ENCODE results near the gene SMG1.
A peak's percentile ranks its signal among the peaks of the same experiment; 100 is the strongest.

SMG1 gene

DNA sequence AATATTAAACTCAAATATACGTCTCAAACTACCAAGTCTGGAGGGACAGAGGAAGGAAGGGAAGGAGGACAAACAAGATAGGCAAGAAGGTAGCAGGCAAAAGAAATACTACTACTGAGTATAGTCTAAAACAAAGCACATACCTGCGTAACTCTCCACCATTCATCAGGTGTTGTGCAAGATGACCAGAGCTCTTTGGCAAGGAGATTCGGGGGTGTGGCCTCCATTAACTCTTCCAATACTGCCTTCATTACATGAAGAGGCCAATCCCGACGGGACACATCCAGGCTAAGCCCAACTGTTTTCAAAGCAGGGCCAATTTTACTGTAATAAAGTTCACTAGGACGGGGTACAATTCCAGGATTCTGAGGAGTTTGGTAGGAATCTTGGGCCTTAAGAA, 86.7 kb downstream of the SMG1 start:
- no peaks in the 10 kb centered on the region for H3K27me3 Mint-ChIP-seq
- peaks cover 83% of the 10 kb centered on the region for H3K36me3 Mint-ChIP-seq
- no peak for ATAC-seq
- no peak overlapping the region for H3K4me3 Mint-ChIP-seq
- H3K9me3 Mint-ChIP-seq: no peaks in the 10 kb centered on the region
- H3K27ac Mint-ChIP-seq: no peak overlapping the region
- no peaks in the 10 kb centered on the region for H3K4me1 Mint-ChIP-seq

DNA sequence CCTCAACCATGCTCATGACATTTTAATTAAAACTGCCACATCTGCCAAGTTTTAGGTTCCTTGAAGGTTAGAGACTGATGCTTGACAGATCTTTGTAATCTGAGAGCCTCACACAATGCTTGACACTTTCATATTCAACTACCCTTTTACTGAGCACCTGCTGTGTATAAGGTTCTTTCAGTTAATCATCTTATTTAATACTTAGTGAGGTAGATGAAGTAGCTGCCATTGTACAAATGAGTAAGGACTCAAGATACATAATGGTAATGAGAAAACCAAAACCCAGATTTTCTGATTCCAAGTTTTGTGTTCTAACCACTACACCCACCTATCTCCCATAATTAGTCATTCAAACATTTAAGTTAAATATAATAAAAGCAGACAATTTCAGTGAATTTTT, 89.5 kb downstream of the SMG1 start:
- ATAC-seq: no peak

DNA sequence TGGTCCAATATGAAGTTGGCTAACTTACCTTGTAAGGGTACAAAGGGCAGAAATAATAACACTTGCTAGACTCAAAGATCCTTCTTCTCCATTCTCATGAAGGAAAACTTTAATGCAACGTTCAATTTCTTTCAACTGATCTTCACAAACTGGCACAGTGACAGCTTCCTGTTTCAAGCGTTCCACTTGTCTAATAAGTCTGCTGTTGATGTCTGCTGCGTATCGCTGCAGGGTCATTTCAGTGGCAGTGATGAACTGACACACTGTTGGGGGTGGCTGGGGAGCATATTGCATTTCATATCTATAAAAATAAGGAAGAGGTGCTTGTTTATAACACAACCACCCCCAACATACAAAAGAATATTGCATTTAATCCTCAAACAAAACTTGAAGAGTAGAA, 91.3 kb downstream of the SMG1 start:
- H3K4me3 Mint-ChIP-seq: no peak overlapping the region
- H3K4me1 Mint-ChIP-seq: no peaks in the 10 kb centered on the region
- H3K9me3 Mint-ChIP-seq: no peaks in the 10 kb centered on the region
- no peaks in the 10 kb centered on the region for H3K27me3 Mint-ChIP-seq
- ATAC-seq: no peak
- no peak overlapping the region for H3K27ac Mint-ChIP-seq
- peaks cover 68% of the 10 kb centered on the region for H3K36me3 Mint-ChIP-seq

More for the DNA sequence above, 89.5 kb downstream of the SMG1 start:
- H3K27me3 Mint-ChIP-seq: no peaks in the 10 kb centered on the region
- no peaks in the 10 kb centered on the region for H3K9me3 Mint-ChIP-seq
- H3K4me3 Mint-ChIP-seq: no peak overlapping the region
- peak overlapping the region; percentile 15 for H3K27ac Mint-ChIP-seq
- H3K4me1 Mint-ChIP-seq: no peaks in the 10 kb centered on the region
- peaks cover 70% of the 10 kb centered on the region for H3K36me3 Mint-ChIP-seq

DNA sequence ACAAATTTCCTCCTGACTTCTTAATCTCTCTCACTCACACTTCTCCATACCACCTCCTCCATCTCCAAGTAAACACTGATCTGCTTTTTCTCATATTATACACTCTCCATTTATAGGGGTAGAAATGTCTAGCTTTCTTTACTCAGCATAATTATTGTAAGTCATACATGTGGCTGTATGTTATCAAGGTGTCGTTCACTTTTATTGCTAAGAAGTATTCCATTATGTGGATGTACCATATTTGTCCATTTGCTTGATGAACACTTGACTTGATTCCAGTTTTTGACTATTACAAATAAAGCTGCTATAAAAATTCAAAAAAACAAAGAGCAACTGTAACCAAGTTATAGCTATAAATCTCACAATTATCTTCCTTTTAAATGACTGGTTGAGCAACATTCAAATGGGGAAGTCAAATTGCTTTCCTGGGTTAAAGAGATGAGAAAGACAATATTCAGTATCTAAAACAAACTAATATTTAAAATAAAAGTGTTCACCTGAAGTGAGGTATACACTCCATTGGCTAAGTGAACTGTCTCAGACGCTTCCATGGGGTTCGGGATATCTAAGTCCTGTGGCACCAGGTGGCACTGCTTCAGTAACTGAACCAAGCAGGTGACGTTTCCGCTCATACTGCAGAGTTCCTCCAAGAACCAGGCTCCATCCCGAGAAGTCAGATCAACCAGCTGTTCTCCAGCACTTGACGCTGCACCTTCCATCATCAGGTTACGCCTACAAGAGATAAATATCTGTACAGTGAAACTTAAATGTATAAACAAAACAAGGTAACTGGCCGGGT, 92.3 kb downstream of the SMG1 start:
- H3K4me1 Mint-ChIP-seq: no peaks in the 10 kb centered on the region
- no peaks in the 10 kb centered on the region for H3K9me3 Mint-ChIP-seq
- no peak overlapping the region for H3K4me3 Mint-ChIP-seq
- no peaks in the 10 kb centered on the region for H3K27me3 Mint-ChIP-seq
- no peak for ATAC-seq
- H3K36me3 Mint-ChIP-seq: peaks cover 69% of the 10 kb centered on the region
- no peak overlapping the region for H3K27ac Mint-ChIP-seq

DNA sequence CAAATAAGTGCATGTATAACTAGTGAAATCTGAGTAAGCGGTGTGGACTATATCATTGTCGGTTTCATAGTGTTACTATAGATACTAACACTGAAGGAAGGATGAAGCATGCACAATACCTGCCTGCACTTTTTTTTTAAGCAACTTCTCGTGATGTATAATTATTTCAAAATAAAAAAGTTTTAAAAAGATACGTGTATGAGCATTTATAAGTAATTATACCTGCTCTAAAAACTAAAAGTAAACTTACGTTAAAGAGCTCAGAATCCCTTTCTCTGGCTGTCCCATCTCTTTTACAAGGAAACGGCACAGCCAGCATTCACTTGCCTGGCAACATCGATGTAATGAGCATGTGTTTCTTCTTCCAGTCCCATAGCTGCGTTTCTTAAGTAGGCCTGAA, 93.6 kb downstream of the SMG1 start:
- Mint-ChIP-seq H3K27me3 (no peaks in the 10 kb centered on the region), H3K27ac (no peak overlapping the region), H3K4me1 (no peaks in the 10 kb centered on the region), H3K9me3 (no peaks in the 10 kb centered on the region), H3K4me3 (no peak overlapping the region), H3K36me3 (peaks cover 68% of the 10 kb centered on the region)
- no peak for ATAC-seq

DNA sequence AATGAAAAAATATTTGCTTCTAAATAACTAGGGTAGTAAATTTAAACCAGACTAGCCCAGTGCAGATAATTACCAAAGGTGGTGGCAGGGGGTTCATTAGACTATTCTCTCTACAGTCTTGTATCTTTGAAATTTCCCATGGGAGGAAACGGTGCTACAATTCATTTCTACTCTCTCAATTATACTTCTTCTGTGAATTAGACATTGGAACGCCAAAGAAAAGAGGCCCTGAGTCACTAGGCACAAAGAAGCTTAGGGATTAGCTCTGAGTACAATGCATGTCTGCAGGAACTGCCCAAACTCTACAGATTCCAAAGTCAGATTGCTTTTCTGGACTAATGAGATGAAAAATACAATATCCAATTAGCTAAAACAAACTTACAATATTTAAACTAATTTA, 94.2 kb downstream of the SMG1 start:
- ATAC-seq: no peak
- H3K4me3 Mint-ChIP-seq: no peak overlapping the region
- H3K36me3 Mint-ChIP-seq: peaks cover 62% of the 10 kb centered on the region

DNA sequence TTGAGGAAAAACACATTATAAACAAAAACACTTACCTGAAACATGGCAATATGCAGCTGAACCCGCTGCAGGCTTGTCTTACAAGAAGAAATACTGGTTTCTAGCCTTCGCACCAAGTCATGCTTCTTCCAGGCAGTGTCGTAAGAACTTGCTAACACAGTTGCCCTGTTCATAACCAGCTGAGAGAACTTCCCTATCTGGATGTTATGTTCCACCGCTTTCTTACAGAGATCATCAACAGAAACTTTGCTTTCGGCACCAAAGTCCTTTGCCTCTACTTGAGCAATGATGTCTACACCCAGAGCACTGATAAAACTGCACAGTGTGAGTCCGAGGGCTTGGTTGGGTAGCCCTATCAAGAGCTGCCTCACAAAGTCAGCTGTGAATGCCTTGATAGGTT, 97.0 kb downstream of the SMG1 start:
- H3K4me1 Mint-ChIP-seq: no peaks in the 10 kb centered on the region
- H3K36me3 Mint-ChIP-seq: peaks cover 41% of the 10 kb centered on the region
- no peaks in the 10 kb centered on the region for H3K9me3 Mint-ChIP-seq
- H3K27ac Mint-ChIP-seq: no peak overlapping the region
- H3K4me3 Mint-ChIP-seq: no peak overlapping the region
- no peaks in the 10 kb centered on the region for H3K27me3 Mint-ChIP-seq
- no peak for ATAC-seq

More for the DNA sequence above, 94.2 kb downstream of the SMG1 start:
- Mint-ChIP-seq H3K9me3 (no peaks in the 10 kb centered on the region), H3K27me3 (no peaks in the 10 kb centered on the region), H3K27ac (no peak overlapping the region), H3K4me1 (no peaks in the 10 kb centered on the region)

DNA sequence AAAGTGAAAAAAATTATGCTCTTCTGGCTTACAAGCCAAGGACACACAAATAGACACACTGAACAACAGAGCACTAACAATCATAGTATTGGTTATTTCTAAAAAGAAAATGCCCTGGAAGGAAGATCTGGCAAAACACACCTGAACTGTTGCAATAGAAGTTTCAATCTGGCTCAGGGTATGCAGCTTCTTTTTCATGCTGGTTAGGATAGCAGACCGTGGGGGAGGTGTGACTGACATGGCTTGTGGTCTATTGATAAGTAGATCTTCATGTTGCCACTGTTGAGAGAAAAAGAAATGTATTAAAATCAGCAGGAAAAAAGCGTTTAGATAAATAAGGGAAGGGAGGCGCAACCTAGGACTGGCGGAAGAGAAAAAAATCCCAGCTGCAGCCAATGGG, 98.3 kb downstream of the SMG1 start:
- Mint-ChIP-seq H3K27me3 (no peaks in the 10 kb centered on the region), H3K4me1 (no peaks in the 10 kb centered on the region), H3K4me3 (no peak overlapping the region), H3K36me3 (peaks cover 31% of the 10 kb centered on the region), H3K27ac (no peak overlapping the region), H3K9me3 (no peaks in the 10 kb centered on the region)
- no peak for ATAC-seq

DNA sequence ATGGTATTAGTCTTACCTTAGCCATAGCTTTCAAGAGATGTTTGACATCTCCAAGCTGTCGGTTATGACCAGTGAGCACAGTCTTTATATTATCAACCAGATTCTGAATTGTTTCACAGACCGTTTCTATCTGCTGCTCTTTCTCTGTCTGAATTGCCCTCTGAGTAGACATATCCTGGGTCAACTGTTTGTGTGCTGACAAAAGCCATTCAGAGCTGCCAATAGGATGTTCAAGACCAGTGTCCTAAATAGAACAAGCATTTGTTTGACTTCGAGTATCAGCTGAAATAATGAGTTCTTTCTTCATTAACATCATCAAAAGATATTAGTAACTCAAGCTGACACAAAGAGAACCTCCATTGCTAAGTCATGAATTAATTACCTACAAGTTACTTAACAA, 109.9 kb downstream of the SMG1 start:
- H3K9me3 Mint-ChIP-seq: no peaks in the 10 kb centered on the region
- H3K4me1 Mint-ChIP-seq: peaks cover 6% of the 10 kb centered on the region
- no peak overlapping the region for H3K4me3 Mint-ChIP-seq
- H3K36me3 Mint-ChIP-seq: peaks cover 56% of the 10 kb centered on the region
- H3K27ac Mint-ChIP-seq: no peak overlapping the region
- no peak for ATAC-seq
- H3K27me3 Mint-ChIP-seq: no peaks in the 10 kb centered on the region

DNA sequence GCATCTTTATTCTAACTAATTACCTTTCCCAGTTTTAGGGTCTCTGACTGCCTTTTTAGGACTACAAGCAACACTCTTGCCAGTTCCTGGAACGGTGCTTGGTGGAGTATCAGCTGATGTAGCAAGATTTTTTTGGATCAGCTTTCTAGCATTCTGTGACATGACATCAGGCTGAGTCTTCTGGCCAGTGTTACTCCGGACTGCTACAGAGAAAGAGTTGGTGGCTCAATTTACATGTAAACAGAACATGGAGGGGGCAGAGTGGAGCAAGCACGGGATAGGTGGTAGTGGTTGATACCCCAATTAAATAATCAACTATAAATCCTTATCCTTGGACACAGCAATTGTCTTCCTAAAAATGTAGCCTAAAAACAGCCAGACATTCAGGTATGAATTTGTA, 114.3 kb downstream of the SMG1 start:
- ATAC-seq: no peak
- Mint-ChIP-seq H3K4me3 (no peak overlapping the region), H3K9me3 (no peaks in the 10 kb centered on the region), H3K27ac (no peak overlapping the region), H3K27me3 (no peaks in the 10 kb centered on the region), H3K4me1 (no peaks in the 10 kb centered on the region), H3K36me3 (peaks cover 65% of the 10 kb centered on the region)

DNA sequence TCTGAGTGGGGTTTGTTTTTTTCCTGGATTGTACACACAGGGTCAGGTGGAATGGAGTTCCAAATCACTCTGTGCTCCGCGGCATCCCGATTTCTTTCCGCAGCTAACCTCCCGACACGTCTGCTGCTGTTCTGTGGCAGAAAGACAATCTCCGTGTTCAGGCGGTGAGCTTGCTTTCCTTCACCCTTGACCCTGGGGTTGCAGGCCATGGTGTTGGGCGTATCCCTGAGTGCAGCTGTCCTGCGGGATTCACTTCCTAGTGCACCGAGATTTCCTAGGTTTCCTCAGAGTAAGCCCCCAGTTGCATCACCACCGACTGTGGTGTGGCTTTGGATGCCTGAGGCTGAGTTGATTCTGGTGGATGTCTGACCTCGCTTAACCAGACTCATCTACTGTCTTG, 117.0 kb downstream of the SMG1 start:
- Mint-ChIP-seq H3K36me3 (peaks cover 58% of the 10 kb centered on the region), H3K27me3 (no peaks in the 10 kb centered on the region), H3K9me3 (no peaks in the 10 kb centered on the region), H3K4me1 (peaks cover 9% of the 10 kb centered on the region), H3K4me3 (no peak overlapping the region), H3K27ac (no peak overlapping the region)
- ATAC-seq: no peak

DNA sequence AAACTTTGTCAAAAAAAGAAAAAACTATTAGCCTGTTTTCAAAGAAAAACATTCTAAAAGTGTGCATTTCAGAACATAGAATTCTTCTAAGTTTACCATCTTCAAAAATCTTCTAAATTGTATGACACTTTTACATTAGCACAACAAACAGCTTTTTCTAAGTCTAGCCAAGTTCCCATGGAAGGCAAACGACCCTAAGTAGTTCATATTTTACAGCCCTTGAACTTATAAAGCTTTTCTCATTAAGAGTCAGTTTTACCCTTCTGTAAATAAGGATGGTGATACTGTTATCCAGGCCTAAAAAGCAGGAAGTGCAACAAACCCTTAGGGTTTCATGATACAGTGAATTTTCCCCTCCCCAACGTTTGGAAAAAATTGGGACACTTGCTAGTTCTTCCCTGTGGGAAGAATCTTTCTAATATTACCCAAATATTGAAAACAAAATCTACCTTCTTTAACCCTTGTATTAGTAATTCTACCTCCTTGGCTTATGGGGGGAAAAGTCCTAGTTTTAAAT, 120.9 kb downstream of the SMG1 start:
- Mint-ChIP-seq H3K4me3 (no peak overlapping the region), H3K27ac (peak overlapping the region; percentile 2), H3K9me3 (no peaks in the 10 kb centered on the region), H3K36me3 (peaks cover 30% of the 10 kb centered on the region), H3K4me1 (peaks cover 19% of the 10 kb centered on the region), H3K27me3 (no peaks in the 10 kb centered on the region)
- no peak for ATAC-seq

DNA sequence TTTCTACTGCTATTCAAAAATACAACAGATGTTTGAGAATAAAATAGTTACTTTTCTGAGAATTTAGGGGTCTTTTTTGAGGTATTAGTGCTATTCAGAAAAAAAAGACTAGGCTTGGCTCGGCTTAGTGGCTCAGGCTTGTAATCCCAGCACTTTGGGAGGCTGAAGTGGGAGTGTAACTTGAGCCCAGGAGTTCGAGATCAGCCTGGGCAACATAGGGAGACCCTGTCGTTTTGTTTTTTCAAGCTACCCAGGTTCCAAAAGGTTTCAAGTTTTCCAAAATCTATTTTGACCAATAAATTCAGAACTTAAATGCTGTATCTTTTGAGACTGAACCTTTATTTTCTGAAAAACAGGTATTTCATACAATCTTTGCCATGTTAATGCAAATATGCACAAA, 121.7 kb downstream of the SMG1 start:
- ATAC-seq: no peak
- Mint-ChIP-seq H3K36me3 (peaks cover 23% of the 10 kb centered on the region), H3K4me3 (no peak overlapping the region), H3K27me3 (no peaks in the 10 kb centered on the region), H3K4me1 (peaks cover 27% of the 10 kb centered on the region), H3K9me3 (no peaks in the 10 kb centered on the region), H3K27ac (peak overlapping the region; percentile 2)

DNA sequence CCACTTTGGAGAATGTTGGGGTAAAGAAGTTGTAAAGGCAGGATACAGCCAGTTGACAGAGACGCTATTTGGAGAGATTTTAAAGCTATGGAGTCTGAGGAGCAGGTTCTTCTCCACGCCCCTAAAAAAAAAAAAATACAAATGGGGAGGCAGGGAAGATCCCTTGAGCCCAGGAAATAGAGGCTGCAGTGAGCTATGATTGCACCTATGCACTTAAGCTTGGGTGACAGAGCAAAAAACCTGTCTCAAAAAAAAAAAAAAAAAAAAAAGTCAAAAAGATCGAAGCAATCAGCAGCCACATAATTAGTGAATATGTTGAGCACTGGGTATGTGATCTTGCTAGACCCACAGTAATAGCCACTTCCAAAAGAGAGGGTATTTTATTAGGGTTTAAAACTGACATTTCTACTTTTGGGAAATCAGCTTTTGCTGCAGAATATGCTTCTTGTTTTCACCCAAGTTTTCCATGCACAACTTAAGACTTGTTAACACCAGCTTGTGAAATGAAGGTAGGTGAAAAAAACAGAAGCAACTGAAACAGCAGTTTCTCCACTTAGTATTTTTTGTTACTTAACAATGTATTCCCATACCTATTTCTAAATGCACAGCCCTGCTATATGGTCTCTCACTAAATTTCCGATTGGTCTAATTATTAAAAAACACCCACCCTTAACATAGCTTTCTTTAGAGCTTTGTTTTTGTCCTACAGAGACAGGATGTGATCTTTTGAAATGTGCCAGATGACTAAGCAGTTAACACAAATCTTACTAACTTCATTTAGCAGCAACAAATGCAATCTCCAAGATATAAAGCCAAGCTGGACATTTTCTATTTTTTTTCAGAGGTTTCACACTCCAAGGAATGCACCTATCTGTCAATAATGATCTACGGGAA, 122.4 kb downstream of the SMG1 start:
- H3K4me3 Mint-ChIP-seq: no peak overlapping the region
- H3K36me3 Mint-ChIP-seq: peaks cover 16% of the 10 kb centered on the region
- peak overlapping the region; percentile 2 for H3K27ac Mint-ChIP-seq
- H3K9me3 Mint-ChIP-seq: no peaks in the 10 kb centered on the region
- peaks cover 31% of the 10 kb centered on the region for H3K4me1 Mint-ChIP-seq
- ATAC-seq: no peak
- no peaks in the 10 kb centered on the region for H3K27me3 Mint-ChIP-seq

DNA sequence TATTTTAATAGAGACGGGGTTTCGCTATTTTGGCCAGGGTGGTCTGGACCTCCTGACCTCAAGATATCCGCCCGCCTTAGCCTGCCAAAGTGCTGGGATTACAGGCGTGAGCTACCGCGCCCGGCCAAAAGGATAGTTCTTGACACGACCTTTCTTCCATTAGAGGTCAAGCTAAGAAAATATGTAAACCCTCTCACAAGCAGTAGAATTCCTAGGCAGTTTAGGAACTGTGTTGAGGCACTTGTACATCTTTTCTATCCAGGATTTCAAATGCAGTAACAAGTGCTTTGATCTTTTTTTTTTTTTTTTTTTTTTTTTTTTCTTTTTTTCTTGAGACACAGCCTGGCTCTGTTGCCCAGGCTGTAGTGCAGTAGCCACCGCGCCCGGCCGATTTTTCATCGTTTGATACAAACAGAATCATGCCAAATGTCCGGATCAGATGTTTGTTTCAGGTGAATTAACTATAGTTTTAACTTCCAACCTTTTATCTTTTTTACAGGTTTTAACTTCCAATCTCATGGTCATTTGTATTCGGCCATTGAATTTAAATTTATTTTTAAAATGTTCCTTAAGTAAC, 123.4 kb downstream of the SMG1 start:
- Mint-ChIP-seq H3K9me3 (no peaks in the 10 kb centered on the region), H3K4me3 (peak overlapping the region; percentile 83), H3K27me3 (no peaks in the 10 kb centered on the region), H3K36me3 (peaks cover 11% of the 10 kb centered on the region), H3K4me1 (peaks cover 37% of the 10 kb centered on the region), H3K27ac (peak overlapping the region; percentile 2)
- ATAC-seq: no peak
